GM19328 (cell line): ENCODE results near the gene GLI1.

Experiments used
- ATAC-seq: cut with Tn5 transposase; IDR thresholded peaks from one replicate; pipeline ENCODE4 v1.9.1; 2021; ENCODE audit warnings: mild to moderate bottlenecking, moderate library complexity; ENCODE audit not compliant: unreplicated experiment

Gene GLI1

GRCh38 chr12:57474862-57475261 is 15.3 kb downstream of the GLI1 start:
- no peak for ATAC-seq

- ATAC-seq: no peak
Observed at GRCh38 chr12:57475271-57476161, 15.9 kb downstream of the GLI1 start.

GRCh38 chr12:57476162-57476992 is 16.8 kb downstream of the GLI1 start:
- peak; percentile 27 for ATAC-seq

- no peak for ATAC-seq
Observed at GRCh38 chr12:57476993-57477709, 17.6 kb downstream of the GLI1 start.

GRCh38 chr12:57477710-57478681 is 18.4 kb downstream of the GLI1 start:
- ATAC-seq: no peak

GRCh38 chr12:57479043-57479375 is 19.4 kb downstream of the GLI1 start:
- no peak for ATAC-seq

- no peak for ATAC-seq
Observed at GRCh38 chr12:57479376-57480115, 20.0 kb downstream of the GLI1 start, which contains the start of gene ARHGAP9. TSS of gene ARHGAP9 (minus strand) at chr12:57479866. CDS start at chr12:57479406, 460 bp downstream.

GRCh38 chr12:57481671-57482070 is 22.1 kb downstream of the GLI1 start:
- no peak for ATAC-seq

GRCh38 chr12:57483466-57483865 is 23.9 kb downstream of the GLI1 start:
- ATAC-seq: no peak

GRCh38 chr12:57485695-57486094 is 26.1 kb downstream of the GLI1 start:
- ATAC-seq: no peak

GRCh38 chr12:57487055-57487596 is 27.5 kb downstream of the GLI1 start:
- ATAC-seq: no peak

GRCh38 chr12:57487597-57488401 is 28.2 kb downstream of the GLI1 start, which contains the start of gene MARS1:
TSS of gene MARS1 (plus strand) at chr12:57488068. CDS start at chr12:57488091, 23 bp downstream.
- ATAC-seq: peak; percentile 98

- ATAC-seq: no peak
Observed at GRCh38 chr12:57488402-57489156, 29.0 kb downstream of the GLI1 start.

- no peak for ATAC-seq
Observed at GRCh38 chr12:57489157-57489641, 29.6 kb downstream of the GLI1 start.

GRCh38 chr12:57490126-57490525 is 30.5 kb downstream of the GLI1 start:
- ATAC-seq: no peak

- ATAC-seq: no peak
Observed at GRCh38 chr12:57491393-57492280, 32.1 kb downstream of the GLI1 start.
